ENCODE data around the gene ABCD3.

ABCD3 gene

GRCh38 chr1:94433866-94434265 lies 15.7 kb downstream of the ABCD3 start:
- Histone ChIP-seq H2BK12ac (ENCODE audit: low read length) (no peak overlapping the region), H3K18ac (ENCODE audit: low read length) (no peak overlapping the region), H4K8ac (ENCODE audit: low read depth, low read length) (no peak overlapping the region), H3K4me1 (ENCODE audit: control insufficient read depth in 2 of 2, insufficient read depth in 1 of 2, low read depth in 1 of 2, low read length in 2 of 2) (no peaks in the 10 kb centered on the region), H3K79me1 (ENCODE audit: low read depth, low read length) (peaks cover 3% of the 10 kb centered on the region), H3K27ac (replicated peaks; ENCODE audit: low read length) (no peak overlapping the region), H3K9me3 (replicated peaks in 1 of 2; ENCODE audit: control insufficient read depth in 2 of 2, insufficient read depth in 1 of 2, low read depth in 1 of 2, low read length in 2 of 2) (peaks cover 0 to 26% of the 10 kb centered on the region in 2 donors), H3K14ac (ENCODE audit: low read length) (no peak overlapping the region), H3K27me3 (ENCODE audit: control insufficient read depth in 3 of 3, insufficient read depth in 3 of 3, low read depth in 1 of 3, low read length in 3 of 3) (no peaks in the 10 kb centered on the region), H3K9ac (ENCODE audit: low read depth, low read length, poor library complexity) (no peak overlapping the region), H2AK5ac (ENCODE audit: low read depth, low read length) (no peak overlapping the region), H2BK5ac (ENCODE audit: low read length) (no peak overlapping the region), H2BK120ac (ENCODE audit: low read depth, low read length) (no peak overlapping the region), H2AFZ (ENCODE audit: low read length) (no peak overlapping the region), H2BK15ac (ENCODE audit: low read length) (no peak overlapping the region), H3K4me2 (ENCODE audit: insufficient read depth, low read length, poor library complexity, severe bottlenecking) (no peak overlapping the region), H3K36me3 (replicated peaks in 1 of 2; ENCODE audit: control insufficient read depth in 2 of 2, insufficient read depth in 2 of 2, low read length in 2 of 2) (peaks cover 0 to 1% of the 10 kb centered on the region in 2 donors), H3K4ac (ENCODE audit: low read length) (no peak overlapping the region), H4K91ac (ENCODE audit: low read depth, low read length, poor library complexity) (no peak overlapping the region), H3K4me3 (ENCODE audit: low read length in 2 of 2) (no peak overlapping the region), H3K23ac (ENCODE audit: low read depth, low read length, poor library complexity) (no peak overlapping the region)
- no CpG with 5 or more reads among the region's 2 CpGs for WGBS, 2 donors (ENCODE audit: extremely low coverage in 2 of 2, insufficient read length in 2 of 2, insufficient replicate concordance in 1 of 2)
- no peak for DNase-seq (ENCODE audit: low spot score)

DNA sequence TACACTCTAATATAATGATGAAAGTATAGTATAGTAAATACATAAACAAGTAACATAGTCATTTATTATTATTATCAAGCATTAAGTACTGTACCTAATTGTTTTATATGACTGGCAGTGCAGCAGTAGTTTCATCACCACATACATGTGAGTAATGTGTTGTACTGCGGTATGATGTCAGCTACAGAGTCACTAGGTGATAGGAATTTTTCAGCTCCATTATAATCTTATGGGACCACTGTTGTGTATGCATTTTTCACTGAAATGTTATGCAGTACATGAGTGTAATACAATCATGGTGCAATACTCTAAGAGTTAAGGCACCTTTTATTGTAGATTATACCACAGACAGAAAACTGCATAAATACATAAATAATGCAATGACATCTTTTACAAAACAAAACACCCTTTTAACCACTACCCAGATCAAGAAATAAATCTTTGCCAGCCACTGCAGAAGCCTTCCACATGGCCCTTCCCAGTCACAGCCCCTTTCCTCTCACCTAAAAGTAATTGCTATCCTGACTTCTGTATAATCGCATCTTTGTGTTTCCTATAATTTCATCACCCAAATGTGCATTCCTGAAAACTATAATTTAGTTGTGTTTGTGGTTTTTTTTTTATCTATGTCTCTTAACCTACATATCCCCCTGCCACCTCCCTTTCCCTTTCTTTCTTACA lies 16.3 kb downstream of the ABCD3 start:
- no peak overlapping the region for H2BK12ac ChIP-seq (ENCODE audit: low read length)
- H3K79me1 ChIP-seq (ENCODE audit: low read depth, low read length): peaks cover 3% of the 10 kb centered on the region
- peaks cover 0 to 24% of the 10 kb centered on the region in 2 donors for H3K9me3 ChIP-seq (replicated peaks in 1 of 2; ENCODE audit: control insufficient read depth in 2 of 2, insufficient read depth in 1 of 2, low read depth in 1 of 2, low read length in 2 of 2)
- H2BK120ac ChIP-seq (ENCODE audit: low read depth, low read length): no peak overlapping the region
- no peak overlapping the region for H3K27ac ChIP-seq (replicated peaks; ENCODE audit: low read length)
- no peak overlapping the region for H2AFZ ChIP-seq (ENCODE audit: low read length)
- no peak overlapping the region for H3K14ac ChIP-seq (ENCODE audit: low read length)
- no peaks in the 10 kb centered on the region for H3K27me3 ChIP-seq (ENCODE audit: control insufficient read depth in 3 of 3, insufficient read depth in 3 of 3, low read depth in 1 of 3, low read length in 3 of 3)
- no peak overlapping the region for H2AK5ac ChIP-seq (ENCODE audit: low read depth, low read length)
- H3K4me3 ChIP-seq (ENCODE audit: low read length in 2 of 2): no peak overlapping the region
- H3K4ac ChIP-seq (ENCODE audit: low read length): no peak overlapping the region
- no peak overlapping the region for H3K4me2 ChIP-seq (ENCODE audit: insufficient read depth, low read length, poor library complexity, severe bottlenecking)
- H4K91ac ChIP-seq (ENCODE audit: low read depth, low read length, poor library complexity): no peak overlapping the region
- no peak overlapping the region for H4K8ac ChIP-seq (ENCODE audit: low read depth, low read length)
- no peak for DNase-seq (ENCODE audit: low spot score)
- no peak overlapping the region for H3K9ac ChIP-seq (ENCODE audit: low read depth, low read length, poor library complexity)
- H2BK15ac ChIP-seq (ENCODE audit: low read length): no peak overlapping the region
- no peaks in the 10 kb centered on the region for H3K4me1 ChIP-seq (ENCODE audit: control insufficient read depth in 2 of 2, insufficient read depth in 1 of 2, low read depth in 1 of 2, low read length in 2 of 2)
- H3K36me3 ChIP-seq (replicated peaks in 1 of 2; ENCODE audit: control insufficient read depth in 2 of 2, insufficient read depth in 2 of 2, low read length in 2 of 2): peaks cover 0 to 1% of the 10 kb centered on the region in 2 donors
- no CpG with 5 or more reads among the region's 2 CpGs for WGBS, 2 donors (ENCODE audit: extremely low coverage in 2 of 2, insufficient read length in 2 of 2, insufficient replicate concordance in 1 of 2)
- H3K18ac ChIP-seq (ENCODE audit: low read length): no peak overlapping the region
- no peak overlapping the region for H3K23ac ChIP-seq (ENCODE audit: low read depth, low read length, poor library complexity)
- no peak overlapping the region for H2BK5ac ChIP-seq (ENCODE audit: low read length)

- no peak overlapping the region for H2AFZ ChIP-seq (ENCODE audit: low read length)
- no peak overlapping the region for H2BK15ac ChIP-seq (ENCODE audit: low read length)
- H2BK5ac ChIP-seq (ENCODE audit: low read length): no peak overlapping the region
- no CpG with 5 or more reads among the region's 2 CpGs for WGBS, 2 donors (ENCODE audit: extremely low coverage in 2 of 2, insufficient read length in 2 of 2, insufficient replicate concordance in 1 of 2)
- no peak for DNase-seq (ENCODE audit: low spot score)
- no peak overlapping the region for H4K8ac ChIP-seq (ENCODE audit: low read depth, low read length)
- H3K18ac ChIP-seq (ENCODE audit: low read length): no peak overlapping the region
- no peak overlapping the region for H3K23ac ChIP-seq (ENCODE audit: low read depth, low read length, poor library complexity)
- H4K91ac ChIP-seq (ENCODE audit: low read depth, low read length, poor library complexity): no peak overlapping the region
- no peak overlapping the region for H3K14ac ChIP-seq (ENCODE audit: low read length)
- peaks cover 0 to 1% of the 10 kb centered on the region in 2 donors for H3K36me3 ChIP-seq (replicated peaks in 1 of 2; ENCODE audit: control insufficient read depth in 2 of 2, insufficient read depth in 2 of 2, low read length in 2 of 2)
- no peak overlapping the region for H3K4me3 ChIP-seq (ENCODE audit: low read length in 2 of 2)
- no peaks in the 10 kb centered on the region for H3K27me3 ChIP-seq (ENCODE audit: control insufficient read depth in 3 of 3, insufficient read depth in 3 of 3, low read depth in 1 of 3, low read length in 3 of 3)
- peak overlapping the region; percentile 6 for H3K27ac ChIP-seq (replicated peaks; ENCODE audit: low read length)
- peaks cover 7 to 38% of the 10 kb centered on the region in 2 donors for H3K9me3 ChIP-seq (replicated peaks in 1 of 2; ENCODE audit: control insufficient read depth in 2 of 2, insufficient read depth in 1 of 2, low read depth in 1 of 2, low read length in 2 of 2)
- no peak overlapping the region for H3K4ac ChIP-seq (ENCODE audit: low read length)
- H2AK5ac ChIP-seq (ENCODE audit: low read depth, low read length): no peak overlapping the region
- no peak overlapping the region for H2BK12ac ChIP-seq (ENCODE audit: low read length)
- no peak overlapping the region for H3K4me2 ChIP-seq (ENCODE audit: insufficient read depth, low read length, poor library complexity, severe bottlenecking)
- H3K9ac ChIP-seq (ENCODE audit: low read depth, low read length, poor library complexity): no peak overlapping the region
- no peaks in the 10 kb centered on the region for H3K4me1 ChIP-seq (ENCODE audit: control insufficient read depth in 2 of 2, insufficient read depth in 1 of 2, low read depth in 1 of 2, low read length in 2 of 2)
- peaks cover 2% of the 10 kb centered on the region for H3K79me1 ChIP-seq (ENCODE audit: low read depth, low read length)
- H2BK120ac ChIP-seq (ENCODE audit: low read depth, low read length): no peak overlapping the region
Observed at GRCh38 chr1:94438692-94439276, 20.6 kb downstream of the ABCD3 start.

GRCh38 chr1:94440088-94440487 lies 21.9 kb downstream of the ABCD3 start:
- peaks cover 7 to 48% of the 10 kb centered on the region in 2 donors for H3K9me3 ChIP-seq (replicated peaks in 1 of 2; ENCODE audit: control insufficient read depth in 2 of 2, insufficient read depth in 1 of 2, low read depth in 1 of 2, low read length in 2 of 2)
- no peak overlapping the region for H3K9ac ChIP-seq (ENCODE audit: low read depth, low read length, poor library complexity)
- no CpG with 5 or more reads among the region's 1 CpG for WGBS, 2 donors (ENCODE audit: extremely low coverage in 2 of 2, insufficient read length in 2 of 2, insufficient replicate concordance in 1 of 2)
- no peak overlapping the region for H3K18ac ChIP-seq (ENCODE audit: low read length)
- no peak overlapping the region for H3K4ac ChIP-seq (ENCODE audit: low read length)
- no peak overlapping the region for H3K4me3 ChIP-seq (ENCODE audit: low read length in 2 of 2)
- H3K36me3 ChIP-seq (replicated peaks in 1 of 2; ENCODE audit: control insufficient read depth in 2 of 2, insufficient read depth in 2 of 2, low read length in 2 of 2): peaks cover 0 to 1% of the 10 kb centered on the region in 2 donors
- no peak overlapping the region for H3K14ac ChIP-seq (ENCODE audit: low read length)
- no peak overlapping the region for H3K4me2 ChIP-seq (ENCODE audit: insufficient read depth, low read length, poor library complexity, severe bottlenecking)
- H2AK5ac ChIP-seq (ENCODE audit: low read depth, low read length): no peak overlapping the region
- no peak overlapping the region for H2BK15ac ChIP-seq (ENCODE audit: low read length)
- no peaks in the 10 kb centered on the region for H3K4me1 ChIP-seq (ENCODE audit: control insufficient read depth in 2 of 2, insufficient read depth in 1 of 2, low read depth in 1 of 2, low read length in 2 of 2)
- no peak overlapping the region for H2BK5ac ChIP-seq (ENCODE audit: low read length)
- DNase-seq (ENCODE audit: low spot score): no peak
- no peak overlapping the region for H2AFZ ChIP-seq (ENCODE audit: low read length)
- no peak overlapping the region for H4K91ac ChIP-seq (ENCODE audit: low read depth, low read length, poor library complexity)
- no peak overlapping the region for H2BK120ac ChIP-seq (ENCODE audit: low read depth, low read length)
- H3K27ac ChIP-seq (replicated peaks; ENCODE audit: low read length): no peak overlapping the region
- peaks cover 3% of the 10 kb centered on the region for H3K79me1 ChIP-seq (ENCODE audit: low read depth, low read length)
- no peak overlapping the region for H2BK12ac ChIP-seq (ENCODE audit: low read length)
- H4K8ac ChIP-seq (ENCODE audit: low read depth, low read length): no peak overlapping the region
- no peak overlapping the region for H3K23ac ChIP-seq (ENCODE audit: low read depth, low read length, poor library complexity)
- no peaks in the 10 kb centered on the region for H3K27me3 ChIP-seq (ENCODE audit: control insufficient read depth in 3 of 3, insufficient read depth in 3 of 3, low read depth in 1 of 3, low read length in 3 of 3)
